HG03565 (cell line): Measurements from ENCODE around the gene DSCAM.

Experiments
- ATAC-seq: cut with Tn5 transposase; IDR thresholded peaks from one replicate; pipeline ENCODE4 v1.9.1; 2021; ENCODE audit warnings: mild to moderate bottlenecking, moderate library complexity; ENCODE audit not compliant: unreplicated experiment

Gene DSCAM

GRCh38 chr21:39968010-39968409, 878.9 kb downstream of the DSCAM start:
- ATAC-seq = no peak

- ATAC-seq = no peak
These were observed 880.2 kb downstream of the DSCAM start for GRCh38 chr21:39966786-39967185.

GRCh38 chr21:39965026-39965425, 881.9 kb downstream of the DSCAM start:
- no peak for ATAC-seq

- ATAC-seq = no peak
These were observed 885.7 kb downstream of the DSCAM start for GRCh38 chr21:39961251-39961650.
